Smooth muscle cell (in vitro differentiated cells): ENCODE measurements around the gene MAPK4. TPM values are rescaled to one million over a fixed set of nuclear protein-coding genes. Genes with fewer than 3 reads are reported as not detected.
"Not testable (repeated sequence)": the region's sequence is repeated elsewhere in the genome, so short reads cannot be mapped to it uniquely, and the experiment has no call there.

Experiments used
- DNase-seq: peaks from one replicate; lab custom pipeline; 2025; ENCODE audit not compliant: unreplicated experiment; lab: John Stamatoyannopoulos, UW
- H2AFZ ChIP-seq: fragments of 200-600 bp; sonication (generic); 2 replicates; pipeline ENCODE4 v1.6.0; 2016; ENCODE audit warnings: antibody characterized with exemption, low read depth, mild to moderate bottlenecking
- H3F3A ChIP-seq: fragments of 200-600 bp; sonication (generic); 2 replicates; pipeline ENCODE4 v1.6.0; 2017; ENCODE audit warnings: antibody characterized with exemption, low read depth
- H3K27ac ChIP-seq: fragments of 200-600 bp; sonication (generic); 2 replicates; pipeline ENCODE4 v1.5.1; 2016; ENCODE audit warnings: low read depth, mild to moderate bottlenecking
- H3K27me3 ChIP-seq: fragments of 200-600 bp; sonication (generic); 2 replicates; pipeline ENCODE4 v1.6.1; 2016; ENCODE audit warnings: low read depth, mild to moderate bottlenecking
- H3K36me3 ChIP-seq: fragments of 200-600 bp; sonication (generic); 2 replicates; pipeline ENCODE4 v1.5.1; 2016; ENCODE audit warnings: low read depth
- H3K4me1 ChIP-seq: fragments of 200-600 bp; sonication (generic); 2 replicates; pipeline ENCODE4 v1.5.1; 2016; ENCODE audit warnings: low read depth
- H3K4me2 ChIP-seq: fragments of 200-600 bp; sonication (generic); 2 replicates; pipeline ENCODE4 v1.6.0; 2016; ENCODE audit warnings: mild to moderate bottlenecking
- H3K4me3 ChIP-seq: fragments of 200-600 bp; sonication (generic); 2 replicates; pipeline ENCODE4 v1.5.1; 2016; ENCODE audit warnings: mild to moderate bottlenecking
- H3K79me2 ChIP-seq: fragments of 200-600 bp; sonication (generic); 2 replicates; pipeline ENCODE4 v1.6.0; 2016; ENCODE audit warnings: low read depth, mild to moderate bottlenecking
- H3K9ac ChIP-seq: fragments of 200-600 bp; sonication (generic); 2 replicates; pipeline ENCODE4 v1.6.0; 2016; ENCODE audit warnings: low read depth
- H3K9me3 ChIP-seq: fragments of 200-600 bp; sonication (generic); replicated peaks from 2 replicates; pipeline ENCODE4 v1.5.1; 2016; ENCODE audit warnings: low read depth
- H4K20me1 ChIP-seq: fragments of 200-600 bp; sonication (generic); 2 replicates; pipeline ENCODE4 v1.6.0; 2016; ENCODE audit warnings: low read depth
- WGBS: methylation state at CpG from one replicate; pipeline ENCODE4 v1.1.7; 2016; ENCODE audit warnings: low lambda C conversion rate; 5-methylcytosine and 5-hydroxymethylcytosine counted together
- polyA plus RNA-seq: library from polyadenylated mRNA; unstranded; fragments of >200 nt; fragmentation: Nextera tagmentation; extraction: Ambion mirVana; gene quantifications from 2 replicates; pipeline ENCODE4 v1.2.1, GENCODE V29; 2016
- total RNA-seq: library from RNA; depleted of rRNA; stranded (reverse); fragments of >200 nt; gene quantifications from 2 replicates; pipeline ENCODE4 v1.2.3, GENCODE V29; 2014
- TF ChIP-seq, protein P1 (sequence below): fragments of 200-600 bp; sonication (generic); IDR thresholded peaks from 2 replicates; pipeline ENCODE4 v1.5.1; 2017; ENCODE audit warnings: borderline replicate concordance, mild to moderate bottlenecking, antibody characterized with exemption; ENCODE audit not compliant: insufficient read depth, poor library complexity, severe bottlenecking

Gene MAPK4
- total RNA-seq = 0.09 and 0.67 TPM in 2 replicates
- not detected in 2 replicates for polyA plus RNA-seq

DNA sequence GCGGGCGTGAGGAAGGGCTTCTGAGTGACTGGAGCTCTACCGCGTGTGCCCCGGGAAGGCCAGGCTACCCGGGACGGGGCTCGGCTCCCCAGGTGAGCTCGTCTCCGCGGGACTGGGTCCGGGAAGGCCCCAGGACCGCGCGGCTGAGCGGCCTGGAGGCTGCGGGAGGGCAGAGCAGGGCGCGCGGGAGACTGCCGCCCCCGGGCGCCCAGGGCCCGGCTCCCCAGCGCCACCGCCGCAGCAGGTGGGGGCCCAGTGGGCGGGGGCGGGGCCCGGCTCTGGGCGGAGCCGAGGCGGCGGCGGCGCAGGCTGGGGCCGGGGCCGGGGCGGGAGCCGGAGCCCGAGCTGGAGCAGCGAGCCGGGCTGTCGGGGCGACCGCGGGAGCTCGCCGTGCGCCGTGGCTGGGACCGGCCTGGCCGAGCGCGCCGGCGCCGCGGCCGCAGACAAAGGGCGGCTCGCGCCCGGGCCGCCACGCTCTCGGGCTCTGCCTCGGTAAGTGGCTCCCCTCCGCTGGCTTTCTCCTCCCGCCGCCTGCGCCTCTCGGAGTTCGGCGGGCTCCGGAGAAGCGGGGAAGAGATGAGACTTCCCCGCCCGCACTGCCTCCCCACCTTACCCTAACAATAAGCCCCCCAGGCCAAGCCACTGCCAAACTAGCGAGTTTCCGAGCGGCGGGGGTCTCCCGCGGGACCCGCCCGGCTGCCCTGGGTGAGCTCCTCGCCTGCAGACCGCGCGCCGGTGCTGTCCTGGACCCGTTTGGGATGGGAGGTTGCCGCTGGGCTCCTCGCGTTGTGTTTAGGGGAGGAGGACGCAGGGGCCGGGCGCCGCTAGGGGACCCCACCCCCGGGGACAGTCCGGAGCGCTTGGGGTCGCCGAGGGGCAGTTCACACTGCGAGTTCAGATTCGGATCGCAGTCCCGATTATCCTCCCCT lies at the start of gene MAPK4:
Gene MAPK4, plus strand, starts transcription at position 336 of the 929 bp plus-strand sequence. CDS start 103,872 bp downstream, outside the sequence.
- Histone ChIP-seq H3K9ac (no peak within 1 kb of the TSS), H3K36me3 (no peaks in the 10 kb centered on the region), H2AFZ (peak within 1 kb of the TSS; percentile 92), H3K27me3 (peaks cover 83% of the 10 kb centered on the region), H3K4me2 (peak within 1 kb of the TSS; percentile 99), H4K20me1 (no peaks in the 10 kb centered on the region), H3K79me2 (no peaks in the 10 kb centered on the region), H3F3A (peaks cover 8% of the 10 kb centered on the region), H3K4me1 (peaks cover 9% of the 10 kb centered on the region), H3K27ac (no peak within 1 kb of the TSS), H3K4me3 (peak within 1 kb of the TSS; percentile 75), H3K9me3 (no peaks in the 10 kb centered on the region)
- no peak for DNase-seq
- 0% methylated on average over 51 of the region's 109 CpGs for WGBS
- TF ChIP-seq, protein P1, sequence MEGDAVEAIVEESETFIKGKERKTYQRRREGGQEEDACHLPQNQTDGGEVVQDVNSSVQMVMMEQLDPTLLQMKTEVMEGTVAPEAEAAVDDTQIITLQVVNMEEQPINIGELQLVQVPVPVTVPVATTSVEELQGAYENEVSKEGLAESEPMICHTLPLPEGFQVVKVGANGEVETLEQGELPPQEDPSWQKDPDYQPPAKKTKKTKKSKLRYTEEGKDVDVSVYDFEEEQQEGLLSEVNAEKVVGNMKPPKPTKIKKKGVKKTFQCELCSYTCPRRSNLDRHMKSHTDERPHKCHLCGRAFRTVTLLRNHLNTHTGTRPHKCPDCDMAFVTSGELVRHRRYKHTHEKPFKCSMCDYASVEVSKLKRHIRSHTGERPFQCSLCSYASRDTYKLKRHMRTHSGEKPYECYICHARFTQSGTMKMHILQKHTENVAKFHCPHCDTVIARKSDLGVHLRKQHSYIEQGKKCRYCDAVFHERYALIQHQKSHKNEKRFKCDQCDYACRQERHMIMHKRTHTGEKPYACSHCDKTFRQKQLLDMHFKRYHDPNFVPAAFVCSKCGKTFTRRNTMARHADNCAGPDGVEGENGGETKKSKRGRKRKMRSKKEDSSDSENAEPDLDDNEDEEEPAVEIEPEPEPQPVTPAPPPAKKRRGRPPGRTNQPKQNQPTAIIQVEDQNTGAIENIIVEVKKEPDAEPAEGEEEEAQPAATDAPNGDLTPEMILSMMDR = no peak

DNA sequence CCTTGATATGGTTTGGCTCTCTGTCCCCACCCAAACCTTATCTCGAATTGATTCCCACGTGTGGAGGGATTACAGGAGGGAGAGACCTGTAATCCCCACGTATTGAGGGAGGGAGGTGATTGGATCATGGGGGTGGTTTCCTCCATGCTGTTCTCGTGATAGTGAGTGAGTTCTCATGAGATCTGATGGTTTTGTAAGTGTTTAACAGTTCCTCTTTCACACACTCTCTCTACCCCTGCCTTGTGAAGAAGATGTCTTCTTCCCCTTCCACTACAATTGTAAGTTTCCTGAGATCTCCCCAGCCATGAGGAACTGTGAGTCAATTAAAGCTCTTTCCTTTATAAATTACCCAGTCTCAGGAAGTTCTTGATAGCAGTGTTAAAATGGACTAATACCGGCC lies 42.6 kb upstream of the MAPK4 start:
- H3K27me3 ChIP-seq, H3K4me1 ChIP-seq, H3K4me2 ChIP-seq, H3K79me2 ChIP-seq, H2AFZ ChIP-seq, H3K9ac ChIP-seq, H3K36me3 ChIP-seq, H3K4me3 ChIP-seq, H4K20me1 ChIP-seq, H3K9me3 ChIP-seq, H3F3A ChIP-seq, H3K27ac ChIP-seq, DNase-seq: not testable (repeated sequence)
- WGBS = 87% methylated on average over 5 of the region's 5 CpGs

DNA sequence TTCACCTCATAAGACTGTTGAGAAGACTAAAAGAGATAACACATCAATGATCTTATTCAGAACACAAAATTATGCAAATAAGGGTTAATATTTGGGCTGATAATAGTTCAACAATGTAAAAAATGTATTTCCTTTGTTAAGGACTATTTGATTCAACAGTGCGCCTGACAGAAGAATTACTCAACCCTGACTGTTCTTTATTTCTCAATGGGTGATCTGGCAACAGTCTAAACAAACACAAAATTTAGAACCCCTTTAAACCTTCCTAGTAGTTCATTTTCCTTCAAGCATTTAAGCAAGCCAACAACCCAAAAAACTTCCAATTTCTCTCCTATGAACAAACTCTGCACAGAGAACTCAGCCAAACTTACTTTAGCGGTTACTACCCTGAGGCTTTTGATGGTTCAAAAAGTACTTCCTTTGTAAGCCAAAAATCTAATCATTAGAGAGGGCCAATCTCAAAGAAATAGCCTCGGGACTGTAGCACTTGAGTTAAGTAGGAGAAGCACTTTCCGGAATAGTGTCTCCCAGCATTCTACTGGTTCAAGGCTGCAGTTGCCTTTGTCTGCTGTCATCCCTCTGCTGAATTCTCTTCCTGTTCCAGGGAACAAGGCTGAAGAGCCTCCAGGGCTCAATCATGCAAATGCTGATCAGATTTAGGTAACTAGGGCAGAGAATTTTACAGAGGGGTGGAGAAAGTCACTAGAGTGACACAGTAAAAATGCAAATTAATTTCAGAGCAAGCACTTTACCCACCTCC lies 40.9 kb upstream of the MAPK4 start:
- Histone ChIP-seq H3K9ac (no peak overlapping the region), H3K27me3 (no peaks in the 10 kb centered on the region), H3K4me3 (no peak overlapping the region), H3K9me3 (no peaks in the 10 kb centered on the region), H3F3A (no peaks in the 10 kb centered on the region), H4K20me1 (no peaks in the 10 kb centered on the region), H3K27ac (no peak overlapping the region), H3K4me2 (no peak overlapping the region), H2AFZ (no peak overlapping the region), H3K36me3 (no peaks in the 10 kb centered on the region), H3K4me1 (peaks cover 12% of the 10 kb centered on the region), H3K79me2 (no peaks in the 10 kb centered on the region)
- 72% methylated on average over 4 of the region's 4 CpGs for WGBS
- TF ChIP-seq, protein P1 = no peak
- no peak for DNase-seq

DNA sequence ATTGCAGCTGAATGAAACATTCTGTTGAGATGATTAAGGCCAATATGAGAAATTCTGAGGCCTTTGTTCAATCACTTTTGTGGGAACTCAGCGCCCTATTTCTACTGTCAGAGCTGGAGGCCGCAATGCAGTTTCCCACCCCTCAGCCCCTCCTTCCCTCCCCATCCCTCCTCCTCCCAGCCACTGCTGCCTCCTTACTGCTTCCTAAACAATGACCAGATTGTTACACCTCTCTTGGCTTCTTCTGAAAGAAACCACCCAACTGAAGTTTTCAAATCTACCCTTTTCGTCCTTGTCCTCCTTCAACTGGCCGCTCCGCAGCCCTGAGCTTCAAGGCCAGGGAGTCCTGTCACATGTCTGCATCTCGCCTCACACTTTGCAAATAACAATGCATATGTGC lies 36.7 kb upstream of the MAPK4 start:
- peaks cover 16% of the 10 kb centered on the region for H3K4me1 ChIP-seq
- no peaks in the 10 kb centered on the region for H3K9me3 ChIP-seq
- no peak overlapping the region for H2AFZ ChIP-seq
- no peak for DNase-seq
- no peak overlapping the region for H3K4me2 ChIP-seq
- H3K27ac ChIP-seq = no peak overlapping the region
- H4K20me1 ChIP-seq = no peaks in the 10 kb centered on the region
- no peak overlapping the region for H3K9ac ChIP-seq
- TF ChIP-seq, protein P1 = no peak
- H3K36me3 ChIP-seq = no peaks in the 10 kb centered on the region
- no peaks in the 10 kb centered on the region for H3K79me2 ChIP-seq
- no peaks in the 10 kb centered on the region for H3K27me3 ChIP-seq
- H3F3A ChIP-seq = no peaks in the 10 kb centered on the region
- WGBS = 89% methylated on average over 6 of the region's 6 CpGs
- no peak overlapping the region for H3K4me3 ChIP-seq
